Neural progenitor cell (in vitro differentiated cells): Measurements from ENCODE around the gene VAPA. TPM values are rescaled to one million over a fixed set of nuclear protein-coding genes. Genes with fewer than 3 reads are reported as not detected.
A peak's percentile ranks its signal among the peaks of the same experiment; 100 is the strongest.
"Not testable (repeated sequence)": the region's sequence is repeated elsewhere in the genome, so short reads cannot be mapped to it uniquely, and the experiment has no call there.

Source experiments
- DNase-seq: peaks from one replicate; pipeline ENCODE4 v3.0.0-alpha.2; 2016; ENCODE audit warnings: low spot score
- H2AFZ ChIP-seq: fragments of 200-600 bp; sonication (generic); replicated peaks from 2 replicates; pipeline ENCODE4 v1.6.1; 2016; ENCODE audit warnings: antibody characterized with exemption
- H3F3A ChIP-seq: fragments of 200-600 bp; sonication (generic); 2 replicates; pipeline ENCODE4 v1.6.1; 2016; ENCODE audit warnings: antibody characterized with exemption, low read depth
- H3K27ac ChIP-seq: fragments of 200-600 bp; sonication (generic); 2 replicates; pipeline ENCODE4 v1.5.1; 2016; ENCODE audit warnings: mild to moderate bottlenecking
- H3K27me3 ChIP-seq: fragments of 200-600 bp; sonication (generic); 2 replicates; pipeline ENCODE4 v1.6.1; 2016; ENCODE audit warnings: mild to moderate bottlenecking, moderate library complexity
- H3K36me3 ChIP-seq: fragments of 200-600 bp; sonication (generic); 2 replicates; pipeline ENCODE4 v1.5.1; 2016
- H3K4me1 ChIP-seq: fragments of 200-600 bp; sonication (generic); 2 replicates; pipeline ENCODE4 v1.6.1; 2016; ENCODE audit warnings: mixed run types
- H3K4me2 ChIP-seq: fragments of 200-600 bp; sonication (generic); 2 replicates; pipeline ENCODE4 v1.6.1; 2016
- H3K4me3 ChIP-seq: fragments of 200-600 bp; sonication (generic); 2 replicates; pipeline ENCODE4 v1.5.1; 2016
- H3K79me2 ChIP-seq: fragments of 200-600 bp; sonication (generic); 2 replicates; pipeline ENCODE4 v1.6.1; 2016; ENCODE audit warnings: low read depth
- H3K9ac ChIP-seq: fragments of 200-600 bp; sonication (generic); 2 replicates; pipeline ENCODE4 v1.6.1; 2016
- H3K9me3 ChIP-seq: fragments of 200-600 bp; sonication (generic); 2 replicates; pipeline ENCODE4 v1.5.1; 2016; ENCODE audit warnings: low read depth
- H4K20me1 ChIP-seq: fragments of 200-600 bp; sonication (generic); 2 replicates; pipeline ENCODE4 v1.6.1; 2016; ENCODE audit warnings: low read depth
- H3K27ac Mint-ChIP-seq: 3 replicates; pipeline ENCODE4 v1.8.0; 2021; ENCODE audit warnings: mixed read lengths
- H3K27me3 Mint-ChIP-seq: 2 replicates; pipeline ENCODE4 v1.8.0; 2022; ENCODE audit warnings: low read depth, mild to moderate bottlenecking, inconsistent platforms, moderate library complexity, mixed read lengths; ENCODE audit not compliant: insufficient read depth
- H3K36me3 Mint-ChIP-seq: 3 replicates; pipeline ENCODE4 v1.8.0; 2021; ENCODE audit warnings: mixed read lengths
- H3K4me1 Mint-ChIP-seq: 3 replicates; pipeline ENCODE4 v1.8.0; 2021; ENCODE audit warnings: mixed read lengths
- H3K4me3 Mint-ChIP-seq: 3 replicates; pipeline ENCODE4 v1.8.0; 2021; ENCODE audit warnings: mild to moderate bottlenecking, moderate library complexity, mixed read lengths
- H3K9me3 Mint-ChIP-seq: 3 replicates; pipeline ENCODE4 v1.8.0; 2020; ENCODE audit warnings: mixed read lengths
- EZH2 ChIP-seq: fragments of 200-600 bp; sonication (generic); IDR thresholded peaks from 2 replicates; pipeline ENCODE4 v1.6.1; 2017; ENCODE audit warnings: antibody characterized with exemption, mild to moderate bottlenecking, moderate library complexity
- EZH2phosphoT487 ChIP-seq: fragments of 200-600 bp; sonication (generic); IDR thresholded peaks from 2 replicates; pipeline ENCODE4 v1.6.1; 2017; ENCODE audit warnings: antibody characterized with exemption
- total RNA-seq: library from RNA; depleted of rRNA; stranded (reverse); fragments of >200 nt; gene quantifications from 2 replicates; pipeline ENCODE4 v1.2.3, GENCODE V29; 2015; ENCODE audit warnings: low replicate concordance
- TF ChIP-seq, protein P1 (sequence below): fragments of 200-600 bp; sonication (generic); IDR thresholded peaks from 2 replicates; pipeline ENCODE4 v1.5.1; 2017; ENCODE audit warnings: antibody characterized with exemption, mild to moderate bottlenecking

Gene VAPA
- total RNA-seq, 1 donor from 2014 or later, result 285 TPM

DNA sequence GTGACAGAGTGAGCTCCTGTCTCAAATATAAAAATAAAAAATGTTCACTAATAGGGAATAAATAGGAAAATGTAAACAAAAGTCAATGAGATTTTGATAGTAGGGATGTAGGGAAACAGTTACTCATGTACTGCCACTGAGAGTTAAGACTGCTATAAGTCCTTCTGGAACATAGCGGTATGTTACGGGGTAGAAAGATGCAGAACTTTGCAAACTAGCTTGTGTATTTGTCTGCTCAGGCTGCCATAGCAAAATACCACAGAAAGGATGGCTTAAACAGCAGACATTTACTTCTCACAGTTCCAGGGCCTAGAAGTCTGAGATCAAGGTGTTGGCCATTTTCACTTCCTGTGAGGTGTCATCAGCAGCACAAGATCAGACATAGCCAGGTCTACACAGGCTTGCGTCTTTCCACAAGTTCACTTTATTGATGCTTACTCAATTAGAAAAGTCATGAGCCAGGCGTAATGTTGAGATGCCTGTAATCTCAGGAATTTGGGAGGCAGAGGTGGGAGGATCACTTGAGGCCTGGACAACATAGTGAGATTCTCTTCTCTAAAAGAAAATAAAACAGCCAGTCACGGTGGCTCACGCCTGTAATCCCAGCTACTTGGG, 19.3 kb upstream of the VAPA start:
- Histone ChIP-seq H3K9ac (no peak overlapping the region), H3K27me3 (no peaks in the 10 kb centered on the region), H3K4me1 (no peaks in the 10 kb centered on the region), H3K4me2 (no peak overlapping the region), H3K79me2 (no peaks in the 10 kb centered on the region), H3K9me3 (no peaks in the 10 kb centered on the region), H3F3A (no peaks in the 10 kb centered on the region), H3K4me3 (no peak overlapping the region), H4K20me1 (no peaks in the 10 kb centered on the region), H2AFZ (no peak overlapping the region), H3K27ac (no peak overlapping the region), H3K36me3 (no peaks in the 10 kb centered on the region)
- no peak for TF ChIP-seq EZH2phosphoT487
- Mint-ChIP-seq H3K27ac (peak overlapping the region; percentile 25), H3K4me3 (no peak overlapping the region), H3K27me3 (peaks cover 2% of the 10 kb centered on the region), H3K9me3 (no peaks in the 10 kb centered on the region), H3K4me1 (no peaks in the 10 kb centered on the region), H3K36me3 (no peaks in the 10 kb centered on the region)
- no peak for DNase-seq

DNA sequence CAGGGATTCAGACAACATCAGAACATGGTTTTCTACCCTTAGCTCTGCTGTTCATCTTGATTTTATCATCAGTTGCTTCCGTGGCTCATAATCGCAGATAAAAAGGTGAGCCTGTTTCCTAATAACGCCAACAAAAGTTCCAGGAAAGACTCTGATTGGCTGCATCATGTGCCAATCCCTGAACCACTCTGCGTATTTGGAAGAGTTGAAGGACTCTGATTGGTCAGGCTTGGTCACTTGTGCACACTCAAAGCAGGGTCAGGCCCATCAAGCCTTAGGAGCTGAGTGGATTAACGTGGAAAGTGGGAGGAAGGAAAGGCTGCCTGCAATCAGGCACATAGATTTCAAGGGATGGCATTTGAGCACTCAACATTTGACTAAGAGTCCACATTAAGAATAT, 16.7 kb upstream of the VAPA start:
- Histone ChIP-seq H3K9me3 (no peaks in the 10 kb centered on the region), H3K4me2 (no peak overlapping the region), H3K36me3 (no peaks in the 10 kb centered on the region), H3K27ac (no peak overlapping the region), H3F3A (no peaks in the 10 kb centered on the region), H3K79me2 (no peaks in the 10 kb centered on the region), H3K9ac (no peak overlapping the region), H2AFZ (no peak overlapping the region), H3K4me1 (no peaks in the 10 kb centered on the region), H3K27me3 (no peaks in the 10 kb centered on the region), H4K20me1 (no peaks in the 10 kb centered on the region), H3K4me3 (no peak overlapping the region)
- Mint-ChIP-seq H3K9me3 (no peaks in the 10 kb centered on the region), H3K27ac (no peak overlapping the region), H3K36me3 (no peaks in the 10 kb centered on the region), H3K4me1 (no peaks in the 10 kb centered on the region), H3K4me3 (no peak overlapping the region), H3K27me3 (peaks cover 2% of the 10 kb centered on the region)
- DNase-seq, result no peak
- TF ChIP-seq EZH2, result no peak
- TF ChIP-seq, protein P1, sequence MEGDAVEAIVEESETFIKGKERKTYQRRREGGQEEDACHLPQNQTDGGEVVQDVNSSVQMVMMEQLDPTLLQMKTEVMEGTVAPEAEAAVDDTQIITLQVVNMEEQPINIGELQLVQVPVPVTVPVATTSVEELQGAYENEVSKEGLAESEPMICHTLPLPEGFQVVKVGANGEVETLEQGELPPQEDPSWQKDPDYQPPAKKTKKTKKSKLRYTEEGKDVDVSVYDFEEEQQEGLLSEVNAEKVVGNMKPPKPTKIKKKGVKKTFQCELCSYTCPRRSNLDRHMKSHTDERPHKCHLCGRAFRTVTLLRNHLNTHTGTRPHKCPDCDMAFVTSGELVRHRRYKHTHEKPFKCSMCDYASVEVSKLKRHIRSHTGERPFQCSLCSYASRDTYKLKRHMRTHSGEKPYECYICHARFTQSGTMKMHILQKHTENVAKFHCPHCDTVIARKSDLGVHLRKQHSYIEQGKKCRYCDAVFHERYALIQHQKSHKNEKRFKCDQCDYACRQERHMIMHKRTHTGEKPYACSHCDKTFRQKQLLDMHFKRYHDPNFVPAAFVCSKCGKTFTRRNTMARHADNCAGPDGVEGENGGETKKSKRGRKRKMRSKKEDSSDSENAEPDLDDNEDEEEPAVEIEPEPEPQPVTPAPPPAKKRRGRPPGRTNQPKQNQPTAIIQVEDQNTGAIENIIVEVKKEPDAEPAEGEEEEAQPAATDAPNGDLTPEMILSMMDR, result no peak
- no peak for TF ChIP-seq EZH2phosphoT487

DNA sequence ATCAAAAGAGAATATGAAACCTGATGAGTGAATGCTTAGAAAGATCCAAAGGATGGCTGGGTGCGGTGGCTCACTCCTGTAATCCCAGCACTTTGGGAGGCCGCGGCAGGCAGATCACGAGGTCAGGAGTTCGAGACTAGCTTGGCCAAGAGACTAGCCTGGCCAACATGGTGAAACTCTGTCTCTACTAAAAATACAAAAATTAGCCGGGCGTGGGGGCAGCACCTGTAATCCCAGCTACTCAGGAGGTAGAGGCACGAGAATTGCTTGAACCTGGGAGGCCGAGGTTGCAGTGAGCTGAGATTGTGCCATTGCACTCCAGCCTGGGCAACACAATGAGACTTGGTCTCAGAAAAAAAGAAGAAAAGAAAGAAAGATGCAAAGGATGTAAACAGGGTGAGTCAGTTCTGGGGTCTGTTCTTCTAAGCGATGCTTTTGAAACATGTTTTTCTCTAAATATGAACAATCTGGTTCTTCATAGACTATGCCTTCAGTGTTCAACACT, 16.0 kb upstream of the VAPA start:
- not testable (repeated sequence) for H3K9me3 Mint-ChIP-seq, H3K27me3 Mint-ChIP-seq, H3K4me2 ChIP-seq, H3K4me1 ChIP-seq, H3K9me3 ChIP-seq, H3F3A ChIP-seq, H2AFZ ChIP-seq, H3K4me3 ChIP-seq, H3K36me3 ChIP-seq, H3K79me2 ChIP-seq, DNase-seq, H3K4me1 Mint-ChIP-seq, H3K27me3 ChIP-seq, H3K27ac ChIP-seq, H3K9ac ChIP-seq, H3K27ac Mint-ChIP-seq, H3K4me3 Mint-ChIP-seq, H3K36me3 Mint-ChIP-seq, H4K20me1 ChIP-seq

DNA sequence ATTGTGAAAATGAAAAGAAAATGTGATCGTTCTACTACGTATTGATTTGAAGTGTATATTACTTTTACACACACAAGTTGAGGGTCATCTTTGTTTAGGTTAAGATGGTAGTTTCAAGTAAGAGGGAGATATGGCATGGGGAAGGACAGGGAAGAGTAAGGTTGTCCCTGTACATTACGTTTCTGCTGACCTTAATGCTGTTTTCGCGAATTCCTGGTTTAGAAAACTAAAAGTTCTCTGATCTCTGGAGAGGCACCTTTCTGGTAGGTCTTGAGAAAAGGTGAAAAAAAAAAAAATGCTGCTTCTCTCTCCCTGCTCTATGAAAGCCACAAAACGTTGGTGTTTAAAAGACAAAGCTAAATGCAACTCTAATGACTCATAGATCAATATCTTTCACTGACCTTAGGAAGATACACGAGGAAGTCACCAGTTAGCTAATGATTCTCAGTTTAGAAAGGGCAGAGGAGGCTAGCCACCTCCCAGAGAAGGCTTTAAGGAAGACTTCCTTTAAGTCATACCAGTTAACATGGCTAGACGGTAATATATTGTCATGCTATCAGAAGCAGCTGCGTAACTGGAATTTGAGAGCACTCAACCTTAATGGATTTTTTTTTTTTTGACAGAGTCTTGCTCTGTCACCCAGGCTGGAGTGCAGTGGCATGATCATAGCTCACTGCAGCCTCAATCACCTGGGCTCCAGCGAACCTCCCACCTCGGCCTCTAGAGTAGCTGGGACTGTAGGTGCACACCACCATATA, 14.8 kb upstream of the VAPA start:
- Histone ChIP-seq H4K20me1 (no peaks in the 10 kb centered on the region), H2AFZ (no peak overlapping the region), H3K4me3 (no peak overlapping the region), H3K36me3 (no peaks in the 10 kb centered on the region), H3K9me3 (no peaks in the 10 kb centered on the region), H3K4me2 (no peak overlapping the region), H3K79me2 (no peaks in the 10 kb centered on the region), H3K27ac (no peak overlapping the region), H3K27me3 (no peaks in the 10 kb centered on the region), H3F3A (no peaks in the 10 kb centered on the region), H3K9ac (no peak overlapping the region), H3K4me1 (no peaks in the 10 kb centered on the region)
- Mint-ChIP-seq H3K27me3 (peaks cover 5% of the 10 kb centered on the region), H3K4me3 (no peak overlapping the region), H3K36me3 (no peaks in the 10 kb centered on the region), H3K9me3 (peaks cover 2% of the 10 kb centered on the region), H3K4me1 (no peaks in the 10 kb centered on the region), H3K27ac (no peak overlapping the region)
- DNase-seq, result no peak
- TF ChIP-seq, protein P1, result no peak
- TF ChIP-seq EZH2 (no peak), EZH2phosphoT487 (no peak)

DNA sequence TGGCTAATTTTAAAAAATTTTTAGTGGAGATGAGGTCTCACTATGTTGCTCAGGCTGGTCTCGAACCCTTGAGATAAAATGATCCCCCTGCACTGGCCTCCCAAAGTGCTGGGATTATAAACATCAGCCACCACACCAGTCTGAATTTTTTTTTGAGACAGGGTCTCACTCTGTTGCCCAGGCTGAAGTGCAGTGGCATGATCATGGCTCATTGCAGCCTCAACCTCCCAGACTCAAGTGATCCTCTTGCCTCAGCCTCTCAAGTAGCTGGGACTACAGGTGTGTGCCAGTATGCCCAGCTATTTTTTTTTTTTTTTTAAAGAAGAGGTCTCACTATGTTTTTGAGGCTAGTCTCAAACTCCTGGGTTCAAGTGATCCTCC, 14.3 kb upstream of the VAPA start:
- not testable (repeated sequence) for H3K27ac Mint-ChIP-seq, H3K9me3 ChIP-seq, H3K4me3 Mint-ChIP-seq, H3F3A ChIP-seq, H3K27me3 Mint-ChIP-seq, H2AFZ ChIP-seq, H3K9me3 Mint-ChIP-seq, H3K27ac ChIP-seq, H3K4me1 ChIP-seq, H4K20me1 ChIP-seq, H3K4me1 Mint-ChIP-seq, H3K36me3 ChIP-seq, H3K27me3 ChIP-seq, H3K4me3 ChIP-seq, H3K4me2 ChIP-seq, H3K9ac ChIP-seq, H3K79me2 ChIP-seq, H3K36me3 Mint-ChIP-seq, DNase-seq
